Fibroblast of skin of scalp (primary cell): ENCODE results near the gene LDLRAD4.

ENCODE experiments used
- DNase-seq: peaks from one replicate; pipeline ENCODE4 v3.0.0-alpha.2; 2013

Gene LDLRAD4

GRCh38 chr18:13409026-13409425 lies 190.5 kb downstream of the LDLRAD4 start:
- DNase-seq = no peak

GRCh38 chr18:13409997-13410396 lies 191.4 kb downstream of the LDLRAD4 start:
- no peak for DNase-seq

- no peak for DNase-seq
Measured at GRCh38 chr18:13410471-13410870, 191.9 kb downstream of the LDLRAD4 start.

DNA sequence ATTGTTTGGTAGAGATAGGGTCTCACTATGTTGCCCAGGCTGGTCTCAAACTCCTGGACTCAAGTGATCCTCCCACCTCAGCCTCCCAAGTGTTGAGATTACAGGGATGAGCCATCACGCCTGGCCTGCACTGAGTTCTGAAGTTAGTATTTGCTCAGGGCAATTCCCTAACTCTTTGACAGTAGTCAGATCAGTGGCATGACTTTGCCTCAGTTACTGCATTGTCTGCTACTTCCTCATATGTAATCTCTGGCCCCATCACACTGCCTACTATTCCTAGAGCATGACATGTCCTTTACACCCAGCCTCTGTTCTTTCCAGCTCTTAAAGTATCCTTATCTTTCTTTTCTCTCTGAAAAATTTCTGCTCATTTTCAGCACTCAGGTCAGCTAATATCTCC lies 193.5 kb downstream of the LDLRAD4 start:
- no peak for DNase-seq

DNA sequence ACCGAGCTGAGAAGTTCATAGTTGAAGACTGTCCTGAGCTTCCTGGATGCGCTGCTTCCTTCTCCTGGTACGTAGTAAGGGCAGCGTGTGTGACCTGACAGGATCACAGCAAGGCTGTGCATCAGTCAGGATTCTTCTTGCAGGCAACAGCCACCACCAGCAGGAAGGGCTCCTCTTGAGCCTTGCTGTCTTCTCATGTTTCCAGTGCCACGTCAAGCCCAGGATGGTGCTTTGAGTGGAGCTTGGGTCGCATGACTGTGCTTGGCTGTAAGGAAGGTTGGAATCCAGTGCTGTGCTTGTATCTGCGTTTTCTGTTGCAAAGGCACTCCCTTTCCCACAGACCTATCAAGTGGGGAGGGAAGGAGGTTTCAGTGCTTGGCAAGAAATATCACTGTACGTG lies 194.3 kb downstream of the LDLRAD4 start:
- no peak for DNase-seq

DNA sequence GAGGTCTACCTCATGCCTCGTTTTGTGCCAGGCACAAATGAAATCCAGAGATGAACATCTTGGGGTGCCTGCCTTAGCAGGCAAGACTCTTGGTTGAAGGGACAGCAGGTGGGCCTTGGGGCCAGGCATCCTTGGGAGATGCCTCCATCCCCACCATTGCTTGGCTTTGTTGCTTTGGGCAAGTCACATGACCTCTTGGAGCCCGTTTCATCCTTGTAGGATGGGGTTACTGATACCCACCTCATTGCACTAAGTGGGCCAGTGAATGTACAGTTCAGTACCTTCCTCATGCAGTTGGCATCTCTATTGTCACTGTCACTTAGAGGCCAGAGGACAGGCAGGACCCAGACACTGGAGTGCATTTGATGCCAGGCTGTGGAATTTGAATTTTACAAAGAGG lies 195.5 kb downstream of the LDLRAD4 start:
- DNase-seq = no peak

- no peak for DNase-seq
Measured at GRCh38 chr18:13414521-13414920, 196.0 kb downstream of the LDLRAD4 start.

DNA sequence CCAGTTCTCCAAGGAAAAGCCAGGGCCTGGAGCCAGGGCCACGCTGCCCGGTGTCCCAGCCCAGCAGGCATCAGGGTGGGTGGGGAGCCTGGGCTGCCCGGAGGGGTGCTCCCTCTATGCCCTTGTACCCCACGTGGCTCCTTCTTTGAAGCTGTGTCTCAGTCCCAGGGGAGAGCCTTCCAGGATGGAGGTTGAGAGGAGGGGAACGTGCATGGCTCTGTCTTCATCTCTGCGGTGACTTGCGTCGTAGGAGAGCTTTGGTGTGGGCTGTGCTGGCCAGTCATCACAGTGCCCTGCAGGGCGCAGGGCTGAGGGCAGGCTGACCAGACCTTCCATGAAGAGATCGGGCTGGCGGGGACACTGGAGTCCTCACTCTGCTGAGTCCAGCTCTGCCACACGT lies 197.2 kb downstream of the LDLRAD4 start:
- no peak for DNase-seq

DNA sequence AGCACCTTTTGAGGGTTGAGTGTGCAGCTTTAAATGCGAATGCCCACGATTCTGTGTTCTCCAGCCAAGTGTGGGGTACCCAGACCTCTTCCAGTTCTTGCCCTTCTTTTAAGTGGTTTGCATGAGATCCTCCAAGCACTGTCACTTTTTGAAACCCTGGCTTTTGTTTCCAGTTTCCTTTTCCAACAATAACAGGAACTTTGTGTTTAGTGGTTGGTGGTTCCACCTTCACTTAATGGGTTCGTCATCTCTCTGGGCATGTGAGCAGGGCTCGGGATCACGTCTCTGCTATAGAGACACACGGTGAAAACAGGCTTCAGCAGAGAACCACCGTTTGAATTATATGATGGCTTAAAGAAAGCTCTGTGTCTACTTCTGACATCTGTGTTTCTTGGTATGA lies 197.6 kb downstream of the LDLRAD4 start:
- no peak for DNase-seq

DNA sequence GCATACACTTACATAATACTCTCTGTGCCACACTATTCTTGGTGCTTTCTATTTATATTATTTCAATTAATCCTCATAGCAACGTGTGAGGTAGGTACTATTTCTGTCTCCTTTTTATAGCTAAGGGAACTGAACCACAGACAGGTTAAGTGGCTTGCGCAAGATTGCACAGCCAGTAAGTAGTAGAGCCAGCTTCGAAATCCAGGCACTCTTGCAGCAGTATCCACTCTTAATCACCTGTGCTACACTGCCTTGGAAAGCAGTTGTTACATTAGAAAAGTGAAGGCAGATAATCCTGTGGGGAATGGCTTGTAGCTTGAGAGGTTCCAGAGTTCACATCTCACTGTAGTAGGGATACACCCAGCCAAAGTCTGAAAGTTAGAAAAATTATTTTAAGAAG lies 198.3 kb downstream of the LDLRAD4 start:
- DNase-seq = no peak

GRCh38 chr18:13418013-13418710 lies 199.6 kb downstream of the LDLRAD4 start:
- DNase-seq = no peak

- no peak for DNase-seq
Measured at GRCh38 chr18:13420969-13421686, 202.6 kb downstream of the LDLRAD4 start.

- DNase-seq = no peak
Measured at GRCh38 chr18:13422541-13423147, 204.1 kb downstream of the LDLRAD4 start.

- DNase-seq = no peak
Measured at GRCh38 chr18:13423352-13423751, 204.8 kb downstream of the LDLRAD4 start.

GRCh38 chr18:13424363-13424762 lies 205.8 kb downstream of the LDLRAD4 start:
- DNase-seq = no peak

GRCh38 chr18:13425357-13426091 lies 207.0 kb downstream of the LDLRAD4 start:
- DNase-seq = no peak

- no peak for DNase-seq
Measured at GRCh38 chr18:13427354-13427753, 208.8 kb downstream of the LDLRAD4 start.

DNA sequence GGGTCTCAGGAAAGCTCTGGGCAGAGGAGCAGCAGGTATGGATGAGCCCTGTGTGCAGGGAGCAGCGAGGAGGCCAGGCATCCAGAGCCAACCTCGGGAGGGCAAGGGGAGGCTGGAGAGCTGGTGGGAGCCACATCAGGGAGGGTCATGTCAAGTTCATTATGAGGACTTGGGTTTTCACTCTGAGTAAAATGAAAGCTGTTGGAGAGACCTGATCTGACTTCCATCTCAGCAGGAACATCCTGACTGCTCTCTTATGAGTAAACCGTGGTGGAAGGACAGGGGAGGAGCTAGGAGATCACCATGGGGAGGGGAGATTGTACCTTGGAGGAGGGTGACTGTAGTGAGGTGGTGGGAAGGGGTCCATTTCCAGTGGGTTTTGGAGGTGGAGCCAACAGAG lies 209.8 kb downstream of the LDLRAD4 start:
- DNase-seq = no peak

GRCh38 chr18:13429016-13429415 lies 210.5 kb downstream of the LDLRAD4 start:
- DNase-seq = no peak

- DNase-seq = no peak
Measured at GRCh38 chr18:13429884-13430510, 211.4 kb downstream of the LDLRAD4 start.

DNA sequence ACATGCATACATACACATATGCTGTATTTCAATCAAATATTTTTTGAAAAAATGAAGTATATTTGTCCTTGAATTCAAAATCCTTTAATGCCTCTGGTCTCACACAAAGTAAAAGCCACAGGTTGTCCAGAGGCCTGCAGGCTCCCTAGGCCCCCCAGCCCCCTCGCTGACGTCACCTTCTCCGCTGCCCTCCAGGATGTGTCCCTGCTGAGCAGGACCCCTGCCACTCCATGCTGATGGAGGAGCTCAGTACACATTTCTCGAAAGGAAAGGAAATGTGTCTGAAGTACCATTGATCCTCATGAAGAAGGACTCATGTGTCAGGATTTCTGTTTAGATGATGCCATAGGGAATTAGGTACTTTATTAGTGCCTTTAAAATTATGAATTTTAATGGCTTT lies 212.1 kb downstream of the LDLRAD4 start:
- DNase-seq = no peak

GRCh38 chr18:13431886-13432285 lies 213.3 kb downstream of the LDLRAD4 start:
- no peak for DNase-seq

DNA sequence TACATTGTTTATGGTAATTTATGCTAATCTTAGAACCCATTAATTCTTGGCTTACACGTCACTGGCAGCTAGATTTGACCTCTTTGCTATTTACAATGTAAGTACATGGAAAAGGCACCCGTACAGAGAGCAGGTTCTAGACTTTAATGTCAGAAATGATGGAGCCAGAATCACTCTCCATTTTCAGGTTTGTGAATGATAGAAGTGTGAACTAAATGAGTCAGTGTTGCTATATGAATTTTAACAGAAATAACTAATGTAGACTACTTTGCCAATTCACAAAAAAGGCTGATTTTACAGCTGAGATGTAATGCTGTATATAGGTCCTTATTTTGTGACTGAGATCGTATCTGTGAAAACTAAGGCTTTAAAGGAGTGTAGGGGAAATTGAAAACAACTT lies 214.6 kb downstream of the LDLRAD4 start:
- no peak for DNase-seq
